Esophagus muscularis mucosa (tissue), 4 donors: ENCODE measurements around the gene PRDX3. TPM values are rescaled to one million over a fixed set of nuclear protein-coding genes. Genes with fewer than 3 reads are reported as not detected.

Experiments used
- DNase-seq: peaks from one replicate; pipeline ENCODE4 v3.0.0-alpha.2; 2017; ENCODE audit errors: extremely low spot score
- H3K27ac ChIP-seq, 4 donors: fragments of 200-600 bp; sonication (generic); replicated peaks in 1 of 4; 1 replicate in 3 of 4; 2 replicates in 1 of 4; pipeline ENCODE4 v1.5.1; 2016 to 2019; ENCODE audit warnings: mild to moderate bottlenecking in 1 of 4
- H3K27me3 ChIP-seq, 4 donors: fragments of 200-600 bp; sonication (generic); one replicate each; pipeline versions ENCODE4 v1.5.1 to v1.6.0; 2016 to 2019
- H3K36me3 ChIP-seq, 4 donors: fragments of 200-600 bp; sonication (generic); one replicate each; pipeline ENCODE4 v1.5.1; 2016 to 2019
- H3K4me1 ChIP-seq, 4 donors: fragments of 200-600 bp; sonication (generic); one replicate each; pipeline ENCODE4 v1.5.1; 2016 to 2019
- H3K4me3 ChIP-seq, 4 donors: fragments of 200-600 bp; sonication (generic); 1 replicate in 2 of 4; 2 replicates in 2 of 4; pipeline ENCODE4 v1.5.1; 2016 to 2019; ENCODE audit warnings: mild to moderate bottlenecking in 4 of 4, moderate library complexity in 1 of 4
- H3K9me3 ChIP-seq, 4 donors: fragments of 200-600 bp; sonication (generic); 1 replicate in 3 of 4; 2 replicates in 1 of 4; pipeline ENCODE4 v1.5.1; 2016 to 2019
- EP300 ChIP-seq: sonication (generic); formaldehyde crosslinking; IDR thresholded peaks from one replicate; pipeline ENCODE4 v1.6.1; 2017; ENCODE audit warnings: antibody characterized with exemption
- POLR2A ChIP-seq: fragments of 450-650 bp; IDR thresholded peaks from one replicate; pipeline ENCODE4 v1.6.1; 2017; ENCODE audit warnings: antibody characterized with exemption, moderate library complexity, mild to moderate bottlenecking, low read depth
- POLR2AphosphoS5 ChIP-seq, 2 donors: sonication (generic); formaldehyde crosslinking; IDR thresholded peaks; one replicate each; pipeline ENCODE4 v1.6.1; 2017; ENCODE audit warnings: antibody characterized with exemption in 2 of 2
- WGBS: methylation state at CpG from one replicate; pipeline ENCODE4 v1.1.5; 2018; 5-methylcytosine and 5-hydroxymethylcytosine counted together
- intact Hi-C: fragments of 100-400 bp; cut with DNase I; formaldehyde crosslinking; loops from one replicate; pipeline ENCODE4 v1.15.1; 2023
- total RNA-seq, 4 donors: library from RNA; depleted of rRNA; stranded (reverse); fragments of >200 nt; gene quantifications; one replicate each; pipeline versions ENCODE4 v1.1.0 to v1.2.1, GENCODE V29; 2016
- TF ChIP-seq, protein P1 (sequence below), 3 experiments: fragments of 200-600 bp in 2 of 3; fragments of 450-650 bp in 1 of 3; sonication (generic) in 2 of 3; IDR thresholded peaks; one replicate each; pipeline ENCODE4 v1.5.1; 2017 to 2019; ENCODE audit warnings: antibody characterized with exemption in 3 of 3, mild to moderate bottlenecking in 2 of 3, moderate library complexity in 1 of 3

The PRDX3 gene
- total RNA-seq, 4 donors from 2014 or later = 128 to 195 (median 171) TPM

DNA sequence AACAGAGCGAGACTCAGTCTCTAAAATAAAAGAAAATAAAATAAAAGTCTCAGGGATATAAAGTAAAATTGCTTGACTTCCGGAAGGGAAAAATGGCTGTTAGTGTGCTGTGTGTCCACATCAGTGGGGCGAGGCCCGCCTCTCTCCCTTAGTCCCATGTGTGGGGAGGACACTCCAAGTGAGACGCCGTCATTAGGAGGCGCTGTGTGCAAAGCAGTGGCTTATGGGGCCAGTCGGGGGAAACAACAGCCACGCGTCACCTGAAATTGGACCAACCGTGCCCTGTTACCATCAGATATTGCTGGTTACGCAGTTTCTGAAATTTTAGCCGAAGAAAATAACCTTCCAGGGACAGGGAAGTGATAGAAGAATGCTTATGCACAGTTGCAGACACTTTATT, 28.9 kb downstream of the PRDX3 start:
- no peak for DNase-seq
- no peak overlapping the region for H3K4me3 ChIP-seq
- H3K27me3 ChIP-seq = no peaks in the 10 kb centered on the region
- peaks cover 45 to 96% (median 84%) of the 10 kb centered on the region in 4 donors for H3K36me3 ChIP-seq
- no peak overlapping the region for H3K27ac ChIP-seq
- TF ChIP-seq, protein P1, sequence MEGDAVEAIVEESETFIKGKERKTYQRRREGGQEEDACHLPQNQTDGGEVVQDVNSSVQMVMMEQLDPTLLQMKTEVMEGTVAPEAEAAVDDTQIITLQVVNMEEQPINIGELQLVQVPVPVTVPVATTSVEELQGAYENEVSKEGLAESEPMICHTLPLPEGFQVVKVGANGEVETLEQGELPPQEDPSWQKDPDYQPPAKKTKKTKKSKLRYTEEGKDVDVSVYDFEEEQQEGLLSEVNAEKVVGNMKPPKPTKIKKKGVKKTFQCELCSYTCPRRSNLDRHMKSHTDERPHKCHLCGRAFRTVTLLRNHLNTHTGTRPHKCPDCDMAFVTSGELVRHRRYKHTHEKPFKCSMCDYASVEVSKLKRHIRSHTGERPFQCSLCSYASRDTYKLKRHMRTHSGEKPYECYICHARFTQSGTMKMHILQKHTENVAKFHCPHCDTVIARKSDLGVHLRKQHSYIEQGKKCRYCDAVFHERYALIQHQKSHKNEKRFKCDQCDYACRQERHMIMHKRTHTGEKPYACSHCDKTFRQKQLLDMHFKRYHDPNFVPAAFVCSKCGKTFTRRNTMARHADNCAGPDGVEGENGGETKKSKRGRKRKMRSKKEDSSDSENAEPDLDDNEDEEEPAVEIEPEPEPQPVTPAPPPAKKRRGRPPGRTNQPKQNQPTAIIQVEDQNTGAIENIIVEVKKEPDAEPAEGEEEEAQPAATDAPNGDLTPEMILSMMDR (IDR thresholded peaks at IDR 0.05) = no peak
- TF ChIP-seq POLR2AphosphoS5 (IDR thresholded peaks at IDR 0.05) (no peak), POLR2A (no peak), EP300 (no peak)
- 85% methylated on average over 13 of the region's 13 CpGs for WGBS
- intact Hi-C loops = no loop called here
- no peaks in the 10 kb centered on the region for H3K9me3 ChIP-seq
- H3K4me1 ChIP-seq = no peaks in the 10 kb centered on the region

DNA sequence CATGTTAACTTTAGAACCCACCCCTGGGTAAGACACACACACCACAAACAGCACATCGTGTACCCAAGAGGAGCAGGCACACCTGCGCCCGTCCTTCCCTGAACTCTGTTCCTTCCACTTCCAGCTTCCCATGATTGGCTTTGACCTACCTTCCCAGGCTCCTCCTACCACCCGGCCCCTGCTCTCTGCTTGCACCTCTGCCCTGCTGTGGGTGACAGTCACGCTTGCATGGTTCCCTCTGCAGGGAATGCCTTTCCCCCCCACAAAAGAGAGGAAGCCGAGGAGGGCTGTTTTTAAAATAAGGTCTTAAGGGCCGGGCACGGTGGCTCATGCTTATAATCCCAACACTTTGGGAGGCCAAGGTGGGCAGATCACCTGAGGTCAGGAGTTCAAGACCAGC, 29.5 kb downstream of the PRDX3 start:
- TF ChIP-seq, protein P1 (IDR thresholded peaks at IDR 0.05) = no peak
- TF ChIP-seq EP300 = no peak
- no peak for TF ChIP-seq POLR2A
- TF ChIP-seq POLR2AphosphoS5 (IDR thresholded peaks at IDR 0.05) = no peak
- 98% methylated on average over 8 of the region's 8 CpGs for WGBS
- DNase-seq = no peak
- Histone ChIP-seq H3K36me3 (peaks cover 39 to 96% (median 78%) of the 10 kb centered on the region in 4 donors), H3K4me1 (no peaks in the 10 kb centered on the region), H3K9me3 (no peaks in the 10 kb centered on the region), H3K27me3 (no peaks in the 10 kb centered on the region), H3K4me3 (no peak overlapping the region), H3K27ac (no peak overlapping the region)
- intact Hi-C loops = no loop called here

DNA sequence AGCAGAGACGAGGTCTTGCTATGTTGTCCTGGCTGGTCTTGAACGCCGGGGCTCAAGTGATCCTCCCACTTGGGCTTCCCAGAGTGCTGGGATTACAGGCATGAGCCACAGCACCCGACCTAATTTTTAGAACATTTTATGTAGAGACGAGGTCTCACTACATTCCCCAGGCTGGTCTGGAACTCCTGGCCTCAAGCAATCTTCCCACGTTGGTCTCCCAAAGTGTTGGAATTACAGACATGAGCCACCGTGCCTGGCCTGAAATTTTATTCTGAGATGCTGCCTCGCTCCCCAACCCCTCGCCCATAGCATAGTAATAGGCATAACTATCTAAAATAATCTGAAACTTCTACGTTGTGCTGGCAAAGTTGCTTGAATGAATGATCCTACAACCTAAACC, 35.0 kb downstream of the PRDX3 start:
- no peaks in the 10 kb centered on the region for H3K27me3 ChIP-seq
- H3K4me1 ChIP-seq = no peaks in the 10 kb centered on the region
- no peak for DNase-seq
- WGBS = 90% methylated on average over 9 of the region's 10 CpGs
- H3K36me3 ChIP-seq = peaks cover 15 to 86% (median 58%) of the 10 kb centered on the region in 4 donors
- intact Hi-C loops = no loop called here
- H3K4me3 ChIP-seq = no peak overlapping the region
- no peaks in the 10 kb centered on the region for H3K9me3 ChIP-seq
- TF ChIP-seq POLR2A (no peak), EP300 (no peak), POLR2AphosphoS5 (IDR thresholded peaks at IDR 0.05) (no peak)
- TF ChIP-seq, protein P1 (IDR thresholded peaks at IDR 0.05) = no peak
- H3K27ac ChIP-seq = no peak overlapping the region

DNA sequence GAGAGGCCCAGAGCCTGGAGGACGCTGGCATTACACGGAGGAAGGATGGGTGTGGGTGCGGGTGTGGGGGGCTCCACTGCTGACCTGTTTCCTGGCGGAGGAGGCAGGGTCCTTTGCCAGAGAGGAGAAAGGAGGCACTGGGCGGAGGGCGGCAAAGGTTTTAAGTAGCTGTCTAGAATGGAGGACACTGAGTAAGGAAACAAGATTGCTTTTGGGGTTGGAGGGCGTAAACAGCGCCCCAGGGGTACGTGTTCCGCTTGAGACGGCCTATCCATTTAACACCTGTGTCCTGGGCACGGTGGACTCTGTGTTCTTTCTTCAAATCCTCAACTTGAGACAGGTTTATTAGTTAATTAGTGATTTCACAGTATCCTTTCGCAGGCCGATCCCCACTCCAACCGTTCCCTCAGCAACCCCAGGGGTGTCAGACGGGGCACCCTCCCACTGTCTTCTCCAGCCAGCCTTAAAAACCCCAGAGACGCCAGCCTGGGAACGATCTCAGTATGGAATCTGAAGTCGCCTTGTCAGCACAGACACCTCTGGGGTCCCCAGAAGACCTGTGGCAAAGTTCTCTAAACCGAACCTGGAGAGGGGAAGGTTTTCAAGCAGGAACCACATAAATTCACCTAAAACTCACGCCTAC, 37.9 kb downstream of the PRDX3 start:
- Histone ChIP-seq H3K9me3 (no peaks in the 10 kb centered on the region), H3K27me3 (no peaks in the 10 kb centered on the region), H3K27ac (no peak overlapping the region), H3K4me1 (peaks cover 0 to 5% (median 0%) of the 10 kb centered on the region in 4 donors), H3K4me3 (no peak overlapping the region), H3K36me3 (peaks cover 2 to 64% (median 35%) of the 10 kb centered on the region in 4 donors)
- intact Hi-C loops = no loop called here
- no peak for DNase-seq
- WGBS = 83% methylated on average over 21 of the region's 21 CpGs
- TF ChIP-seq POLR2A = no peak
- no peak for TF ChIP-seq POLR2AphosphoS5 (IDR thresholded peaks at IDR 0.05)

DNA sequence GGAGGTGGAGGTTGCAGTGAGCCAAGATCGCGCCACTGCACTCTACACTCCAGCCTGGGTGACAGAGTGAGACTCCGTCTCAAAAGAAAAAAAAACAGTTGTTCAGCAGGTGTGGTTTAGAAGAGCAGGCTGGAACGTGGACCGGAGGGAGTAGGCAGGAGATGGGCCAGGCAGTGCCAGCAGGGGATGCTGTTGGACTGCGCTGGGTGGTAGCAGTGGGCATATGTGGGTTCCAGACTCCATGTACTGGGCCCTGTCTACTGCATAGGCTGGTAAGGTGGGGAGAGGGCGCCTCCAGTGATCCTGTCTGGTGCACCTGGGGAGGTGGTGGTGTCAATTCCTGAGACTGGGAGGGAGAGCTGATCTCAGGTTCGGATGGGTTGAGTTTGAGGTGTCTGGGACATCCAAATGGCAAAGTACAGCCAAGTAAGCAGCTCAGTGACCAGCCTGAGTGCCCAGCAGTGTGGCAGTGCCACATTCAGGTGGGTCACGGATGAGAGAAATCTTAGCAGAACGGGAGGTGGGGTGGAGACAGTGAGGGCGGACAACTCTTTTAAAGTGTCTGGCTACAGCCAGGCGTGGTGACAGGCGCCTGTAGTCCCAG, 39.0 kb downstream of the PRDX3 start:
- intact Hi-C loops = no loop called here
- no peaks in the 10 kb centered on the region for H3K27me3 ChIP-seq
- H3K4me1 ChIP-seq = peaks cover 0 to 14% (median 2%) of the 10 kb centered on the region in 4 donors
- no peak overlapping the region for H3K27ac ChIP-seq
- TF ChIP-seq POLR2AphosphoS5 (IDR thresholded peaks at IDR 0.05) = no peak
- TF ChIP-seq, protein P1 (IDR thresholded peaks at IDR 0.05) = peak; percentile 32 to 54 (median 49)
- 88% methylated on average over 13 of the region's 13 CpGs for WGBS
- no peak overlapping the region for H3K4me3 ChIP-seq
- no peaks in the 10 kb centered on the region for H3K9me3 ChIP-seq
- DNase-seq = no peak
- peaks cover 0 to 61% (median 30%) of the 10 kb centered on the region in 4 donors for H3K36me3 ChIP-seq
